ENCODE results near the gene SERPINB6.

Gene SERPINB6

DNA sequence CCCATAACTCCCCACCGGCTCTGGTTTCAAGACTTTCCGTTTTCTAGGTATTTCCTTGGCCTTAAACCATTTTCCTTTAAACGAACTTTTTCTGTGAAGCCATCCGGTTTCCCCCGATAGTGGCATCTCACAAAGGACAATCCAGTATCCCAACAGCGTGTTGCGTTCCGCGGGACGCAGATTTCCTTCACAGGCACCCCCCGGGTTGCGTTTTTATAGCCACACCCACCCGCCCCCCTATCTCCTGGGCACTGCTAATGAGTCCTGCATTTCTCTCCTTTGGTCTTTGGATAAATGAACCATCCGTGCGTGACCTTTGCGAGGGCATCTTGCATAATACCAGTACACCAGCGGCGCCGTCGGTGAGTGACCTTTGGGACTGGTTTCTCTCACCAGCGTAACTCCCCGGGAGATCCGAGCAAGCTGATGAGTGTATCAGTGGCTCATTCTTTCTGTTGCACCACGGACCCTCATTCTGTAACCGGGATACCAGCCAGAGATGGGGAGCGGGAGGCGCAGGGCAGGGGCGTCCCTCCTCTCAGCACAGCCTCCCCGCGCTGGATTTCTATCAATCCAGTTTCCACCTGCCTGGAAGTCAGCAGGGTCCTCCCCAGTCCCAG lies 27.7 kb upstream of the SERPINB6 start:
- peak; percentile 30 for DNase-seq

DNA sequence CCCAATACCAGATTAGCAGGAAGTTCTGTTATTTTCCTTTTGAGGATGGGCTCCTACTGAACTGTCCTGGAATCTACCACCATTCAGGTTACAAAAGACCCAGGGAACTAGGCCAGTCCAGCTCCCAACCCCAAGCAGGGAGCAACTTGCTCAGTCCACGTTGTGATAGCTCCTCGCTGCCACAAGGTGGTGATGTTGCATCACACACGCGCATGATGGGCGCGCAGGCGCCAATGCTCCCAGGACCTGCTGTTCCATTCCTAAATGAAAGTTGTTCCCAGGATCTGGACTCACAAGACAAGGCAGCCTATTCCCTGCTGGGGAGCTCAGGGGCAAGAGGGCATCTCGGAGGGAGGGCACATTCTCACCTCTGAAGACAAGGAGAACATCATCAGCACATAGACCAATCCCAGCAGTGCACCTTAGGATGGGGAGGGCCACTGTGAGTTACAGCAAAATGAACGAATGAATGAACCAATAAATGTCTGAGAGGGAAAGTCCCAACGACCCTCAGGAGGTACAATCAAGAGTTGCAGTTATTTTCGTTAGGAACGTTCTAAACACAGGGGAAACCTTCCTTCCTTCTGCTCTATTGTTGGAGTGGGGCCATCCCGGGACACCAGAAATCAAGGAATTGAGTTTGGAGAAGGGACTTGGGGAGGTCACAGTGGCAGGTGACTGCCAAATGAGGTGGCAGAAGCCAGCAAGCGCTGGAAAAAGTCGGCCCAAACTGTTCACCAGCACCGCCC lies 27.1 kb upstream of the SERPINB6 start:
- DNase-seq, result peak; percentile 73

DNA sequence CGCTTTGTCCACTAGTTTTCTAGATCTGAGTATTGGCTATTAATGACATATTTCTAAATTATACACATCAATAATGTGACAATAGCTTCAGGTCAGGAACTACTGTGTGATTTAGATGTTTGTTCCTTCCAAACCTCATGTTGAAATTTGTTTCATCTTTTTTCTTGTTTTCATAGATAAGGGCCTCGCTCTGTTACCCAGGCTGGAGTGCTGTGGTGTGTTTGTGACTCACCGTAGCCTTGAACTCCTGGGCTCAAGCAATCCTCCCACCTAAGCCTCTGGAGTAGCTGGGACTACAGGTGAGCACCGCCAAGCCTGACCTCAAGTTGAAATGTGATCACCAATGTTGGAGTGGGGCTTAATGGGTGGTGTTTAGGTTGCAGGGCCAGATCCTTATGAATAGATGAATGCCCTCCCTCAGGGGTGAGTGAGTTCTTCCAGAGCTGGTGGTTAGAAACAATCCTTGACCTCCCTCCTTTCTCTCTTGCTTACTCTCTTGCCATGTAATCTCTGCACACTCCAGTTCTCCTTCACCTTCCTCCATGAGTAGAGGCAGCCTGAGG lies 22.5 kb upstream of the SERPINB6 start:
- DNase-seq, result no peak

DNA sequence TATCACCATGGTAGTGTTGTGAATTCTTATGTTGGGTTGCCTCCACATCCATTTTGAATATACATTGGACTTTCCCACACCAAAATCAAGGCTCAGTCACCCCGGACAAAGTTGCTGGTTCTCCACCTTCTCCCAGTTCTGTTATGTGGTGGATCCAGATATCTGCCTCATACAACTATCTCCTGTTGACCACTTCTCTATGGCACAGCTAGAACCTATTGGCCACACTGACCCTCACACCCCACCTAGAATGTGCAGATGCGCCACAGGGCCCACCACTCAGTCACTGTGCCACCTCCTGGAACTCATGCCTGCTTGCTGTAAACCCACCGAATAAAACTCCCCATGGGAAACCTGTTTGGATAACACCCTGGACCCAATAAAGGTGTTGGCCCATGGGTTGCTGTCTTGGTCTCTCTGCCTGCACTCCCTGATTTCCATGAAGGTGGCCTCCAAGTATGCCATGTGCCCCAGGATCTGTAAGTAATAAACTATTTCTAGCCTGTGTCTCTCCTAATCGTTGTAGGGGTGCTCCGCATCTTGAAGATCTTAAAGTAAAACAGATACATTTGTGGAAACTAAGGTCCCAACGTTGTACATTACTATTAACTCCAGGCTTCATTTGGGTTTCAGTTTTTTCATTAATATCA lies 21.1 kb upstream of the SERPINB6 start:
- no peak for DNase-seq

DNA sequence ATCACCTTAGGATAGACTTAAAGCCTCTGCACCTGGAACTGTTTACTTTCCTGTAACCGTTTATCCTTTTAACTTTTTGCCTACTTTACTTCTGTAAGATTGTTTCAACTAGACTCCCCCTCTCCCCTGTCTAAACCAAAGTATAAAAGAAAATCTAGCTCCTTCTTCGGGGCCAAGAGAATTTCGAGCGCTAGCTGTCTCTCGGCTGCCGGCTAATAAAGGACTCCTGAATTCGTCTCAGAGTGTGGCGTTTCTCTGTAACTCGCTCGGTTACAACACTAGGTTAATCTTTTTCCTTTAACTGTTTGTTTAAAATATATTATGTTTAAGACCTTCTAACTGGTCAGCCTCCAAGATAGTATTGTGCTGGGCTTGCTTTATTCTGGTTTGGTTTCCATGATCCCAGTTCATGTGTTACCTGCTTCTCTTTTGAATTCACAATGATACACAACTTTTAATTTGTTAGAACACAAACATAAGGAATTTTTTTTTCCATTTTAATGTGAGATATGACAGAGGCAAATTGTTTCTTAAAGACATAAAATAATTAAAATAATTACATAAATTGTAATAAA lies 19.7 kb upstream of the SERPINB6 start:
- no peak for DNase-seq

DNA sequence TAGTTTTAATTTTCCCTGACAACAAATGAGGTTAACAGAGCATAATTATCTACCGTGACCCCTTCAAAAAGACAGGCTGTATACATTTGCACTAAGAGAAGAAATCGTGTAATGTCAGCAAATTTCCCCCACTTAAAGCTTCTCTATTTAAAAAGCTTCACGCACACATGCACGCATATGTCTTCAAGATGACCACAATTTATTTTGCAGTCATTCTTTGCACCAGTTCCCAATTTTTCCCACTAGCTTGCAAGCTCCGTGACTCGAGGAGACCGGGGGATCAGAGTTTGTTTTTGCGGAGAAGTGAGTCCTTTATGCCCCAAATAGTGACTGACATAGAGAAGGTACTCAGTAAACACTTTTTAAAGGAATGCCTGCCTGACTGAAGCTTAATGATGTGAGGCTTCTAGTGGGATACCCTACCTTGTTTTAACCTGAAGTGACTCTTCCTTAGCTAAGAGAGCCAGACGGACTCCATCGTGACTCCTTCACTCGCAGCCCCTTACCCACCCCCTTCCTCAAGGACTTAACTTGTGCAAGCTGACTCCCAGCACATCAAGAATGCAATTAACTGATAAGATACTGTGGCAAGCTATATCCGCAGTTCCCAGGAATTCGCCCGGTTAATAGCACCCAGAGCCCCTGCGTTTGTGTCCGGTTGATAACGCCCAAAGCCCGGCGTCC lies 19.0 kb upstream of the SERPINB6 start:
- peak; percentile 23 for DNase-seq

DNA sequence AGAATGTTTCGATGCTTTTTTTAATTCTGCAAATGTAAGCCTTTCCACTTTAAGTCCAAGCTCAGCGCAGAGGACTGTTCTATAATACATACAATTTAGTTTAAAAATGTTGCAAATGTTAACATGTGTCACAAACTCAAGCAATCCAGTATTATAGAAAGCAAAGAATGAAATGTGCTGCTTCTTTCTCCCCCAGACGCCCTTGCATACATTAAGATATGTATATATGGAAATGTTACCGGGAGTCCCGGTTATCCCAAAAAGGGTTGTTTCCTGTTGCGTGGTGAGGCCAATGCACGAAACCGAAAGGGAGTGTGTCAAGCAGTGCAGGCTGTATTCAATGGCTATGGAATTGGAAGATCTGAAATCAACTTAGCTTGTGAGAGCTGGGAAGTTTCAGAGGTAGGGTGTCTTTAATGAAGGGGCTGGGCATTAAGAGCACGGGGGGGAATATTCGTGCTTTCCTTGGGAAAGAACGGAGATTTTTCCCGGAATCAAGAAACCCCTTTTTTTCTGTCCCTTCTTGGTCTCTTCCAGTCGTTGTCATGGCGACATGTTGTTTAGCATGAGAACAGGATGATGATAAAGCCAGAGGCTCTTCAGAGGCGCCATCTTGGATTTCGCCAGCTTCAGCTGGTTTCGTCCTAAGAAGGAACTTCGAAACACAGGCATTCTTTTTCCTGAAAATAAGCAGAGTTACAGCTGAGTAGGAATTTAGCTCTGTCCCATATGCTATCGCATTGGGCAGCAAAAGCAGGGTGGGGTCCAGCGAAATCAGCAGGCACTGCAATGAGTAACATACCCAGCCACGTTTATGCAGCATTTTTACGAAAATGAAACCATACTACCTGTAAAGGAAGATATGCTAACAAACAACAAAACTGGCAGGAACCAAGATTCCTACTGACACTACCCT lies 18.2 kb upstream of the SERPINB6 start:
- DNase-seq, result peak; percentile 92

DNA sequence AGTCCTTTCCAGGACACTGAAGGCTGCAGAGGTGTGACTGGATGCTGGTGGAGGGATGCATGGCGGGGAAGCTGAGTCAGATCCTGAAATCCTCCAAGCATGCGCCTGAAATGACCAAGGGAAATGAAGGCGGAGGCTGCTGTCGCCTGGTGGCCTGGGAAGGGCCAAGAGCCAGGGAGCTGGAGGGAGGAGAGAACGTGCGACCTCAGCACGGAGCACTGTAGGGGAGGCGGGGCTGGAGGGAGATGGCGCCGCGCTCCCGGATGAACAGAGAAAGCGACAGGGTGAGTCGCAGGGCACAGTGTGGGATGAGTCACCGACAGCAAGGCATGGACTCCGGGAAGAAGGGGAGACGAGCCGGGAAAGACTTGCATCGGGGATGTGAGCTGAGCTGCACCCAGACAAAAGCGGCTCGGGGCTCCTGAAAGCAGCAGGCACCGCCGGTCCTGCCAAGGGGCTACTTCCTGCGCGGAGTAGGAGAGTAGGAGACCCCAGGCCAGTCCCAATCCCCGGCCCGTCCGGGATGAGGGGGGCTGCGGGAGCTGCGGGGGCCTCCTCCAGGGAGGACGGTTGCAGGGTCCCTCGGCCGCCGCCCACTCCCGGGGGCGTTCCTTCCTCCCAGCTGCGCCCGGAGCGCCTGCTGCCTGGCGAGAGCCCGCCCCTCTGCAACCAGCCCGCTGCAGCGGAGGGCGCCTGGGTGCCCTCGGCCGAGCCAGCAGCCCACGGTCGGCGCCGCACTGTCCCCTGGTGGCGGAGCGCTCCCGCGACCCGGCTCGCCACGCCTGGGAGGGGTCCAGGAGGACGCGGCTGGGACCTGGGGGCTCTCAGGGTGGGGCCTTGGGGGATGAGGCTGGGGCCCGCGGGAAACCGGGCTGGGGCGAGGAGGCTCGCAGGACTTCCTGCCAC lies 17.3 kb upstream of the SERPINB6 start:
- DNase-seq, result peak; percentile 87

DNA sequence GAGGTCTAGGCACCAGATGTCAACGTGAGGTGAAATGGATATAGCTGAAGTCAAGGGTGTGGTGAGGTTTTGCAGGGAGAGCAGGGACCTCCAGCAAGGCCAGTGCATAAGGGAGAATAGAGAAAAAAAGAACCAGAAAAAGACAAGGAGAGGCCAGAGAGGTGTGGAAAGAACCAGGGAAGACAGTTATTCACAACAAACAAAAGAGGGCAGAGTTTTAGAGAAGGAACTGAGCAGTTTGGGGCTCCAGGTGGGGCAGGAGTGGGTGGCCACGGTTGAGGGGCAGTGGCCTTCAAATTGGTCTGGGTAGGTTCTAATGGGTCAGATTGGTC lies 16.7 kb upstream of the SERPINB6 start:
- no peak for DNase-seq

DNA sequence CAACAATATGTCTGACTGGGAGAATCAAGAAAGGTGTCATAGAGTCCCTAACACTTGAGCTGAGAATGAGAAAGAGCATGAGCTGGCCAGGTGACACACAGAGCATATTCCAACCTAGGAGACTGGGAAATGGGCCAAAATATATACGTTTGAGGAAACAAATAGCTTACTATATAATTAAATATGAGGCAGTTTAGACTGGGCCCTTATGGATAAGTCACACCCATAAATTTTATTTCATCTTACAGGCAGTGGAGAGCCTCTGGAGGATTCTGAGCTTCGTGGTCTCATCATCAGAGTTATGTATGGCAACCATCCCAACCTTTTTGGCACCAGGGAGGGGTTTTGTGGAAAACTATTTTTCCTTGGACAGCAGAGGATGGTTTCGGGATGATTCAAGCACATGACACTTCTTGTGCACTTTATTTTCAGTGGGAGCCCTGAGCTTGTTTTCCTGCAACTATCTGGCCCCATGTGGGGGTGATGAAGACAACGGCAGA lies 15.4 kb upstream of the SERPINB6 start:
- DNase-seq, result no peak

DNA sequence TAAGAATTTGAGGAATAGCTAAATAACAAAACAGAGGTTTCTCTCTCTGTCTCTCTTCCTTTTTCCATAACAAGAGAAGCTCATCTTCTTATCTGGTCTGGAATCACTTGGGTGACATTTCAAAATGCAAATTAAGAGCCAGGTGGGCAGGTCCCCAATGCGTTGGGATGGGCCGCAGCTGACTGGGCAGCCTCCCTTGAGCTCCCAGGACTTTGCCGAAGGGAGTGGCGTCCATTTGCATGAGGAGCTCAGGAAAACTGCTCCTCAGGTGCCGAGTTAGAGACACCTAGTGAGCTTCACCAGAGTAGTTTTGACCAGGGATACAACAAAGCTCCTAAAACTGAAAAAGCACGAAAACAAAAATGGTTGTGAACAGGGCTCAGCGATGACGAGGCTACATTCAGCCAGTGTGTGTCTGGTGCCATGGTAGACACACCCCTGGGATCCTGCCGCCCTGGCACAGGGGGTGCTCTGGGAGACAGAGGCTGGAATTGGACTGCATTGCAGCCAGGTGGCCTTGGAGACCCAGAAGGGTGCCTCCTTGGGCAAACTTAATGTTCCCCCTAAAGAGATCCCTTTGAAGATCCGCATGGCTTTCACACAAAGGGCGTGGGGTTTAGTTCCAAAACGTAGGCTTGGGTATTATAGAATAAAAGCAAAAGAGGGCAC lies 13.5 kb upstream of the SERPINB6 start:
- DNase-seq, result no peak

DNA sequence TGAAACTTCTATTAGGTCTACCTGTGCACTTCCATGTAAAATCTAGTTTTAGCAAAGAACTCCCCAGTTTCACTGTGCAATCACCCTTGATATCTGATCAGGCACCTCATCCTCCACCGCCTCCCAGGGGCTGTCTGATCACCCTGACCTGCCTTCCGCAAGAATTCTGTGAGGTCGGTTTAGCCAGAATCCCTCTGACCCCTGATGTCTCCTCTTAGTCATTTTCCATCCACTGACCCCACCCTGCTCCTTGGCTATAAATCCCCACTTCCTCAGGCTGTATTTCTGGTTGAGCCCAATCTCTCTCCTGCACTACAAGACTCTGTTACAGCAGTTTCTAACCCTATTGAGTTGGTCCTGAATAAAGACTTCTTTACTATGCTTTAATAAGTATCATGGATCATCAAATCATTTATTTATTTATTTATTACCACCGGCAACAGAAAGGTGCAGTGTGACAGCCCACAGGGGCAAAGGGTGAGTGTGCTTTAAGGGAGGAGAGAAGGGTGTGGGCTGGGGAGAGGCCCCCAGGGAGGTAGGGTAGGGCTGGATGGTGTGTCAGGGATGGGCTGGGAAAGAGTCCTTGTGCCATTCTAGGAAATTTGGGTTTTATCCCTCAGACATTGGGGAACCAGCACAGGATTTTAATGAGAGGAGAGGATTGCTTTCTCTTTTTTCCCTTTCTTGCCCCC lies 11.2 kb upstream of the SERPINB6 start:
- DNase-seq, result no peak

DNA sequence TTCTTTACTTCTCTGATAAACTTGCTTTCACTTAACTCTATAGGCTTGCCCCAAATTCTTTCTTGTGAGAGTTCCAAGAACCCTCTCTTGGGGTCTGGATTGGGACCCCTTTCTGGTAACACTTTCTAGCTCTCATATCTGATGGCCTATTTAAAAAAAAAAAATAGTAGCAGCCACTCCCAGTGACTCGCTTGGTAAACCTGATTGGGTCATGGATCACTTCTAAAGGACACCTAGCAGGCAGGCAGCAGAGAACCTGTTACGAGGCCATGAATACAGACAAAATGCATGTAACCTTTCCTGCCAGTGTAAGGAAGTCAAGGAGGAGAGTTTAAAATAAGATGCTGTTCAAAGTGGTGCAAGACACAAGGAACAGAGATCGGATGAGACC lies 9.1 kb upstream of the SERPINB6 start:
- no peak for DNase-seq

DNA sequence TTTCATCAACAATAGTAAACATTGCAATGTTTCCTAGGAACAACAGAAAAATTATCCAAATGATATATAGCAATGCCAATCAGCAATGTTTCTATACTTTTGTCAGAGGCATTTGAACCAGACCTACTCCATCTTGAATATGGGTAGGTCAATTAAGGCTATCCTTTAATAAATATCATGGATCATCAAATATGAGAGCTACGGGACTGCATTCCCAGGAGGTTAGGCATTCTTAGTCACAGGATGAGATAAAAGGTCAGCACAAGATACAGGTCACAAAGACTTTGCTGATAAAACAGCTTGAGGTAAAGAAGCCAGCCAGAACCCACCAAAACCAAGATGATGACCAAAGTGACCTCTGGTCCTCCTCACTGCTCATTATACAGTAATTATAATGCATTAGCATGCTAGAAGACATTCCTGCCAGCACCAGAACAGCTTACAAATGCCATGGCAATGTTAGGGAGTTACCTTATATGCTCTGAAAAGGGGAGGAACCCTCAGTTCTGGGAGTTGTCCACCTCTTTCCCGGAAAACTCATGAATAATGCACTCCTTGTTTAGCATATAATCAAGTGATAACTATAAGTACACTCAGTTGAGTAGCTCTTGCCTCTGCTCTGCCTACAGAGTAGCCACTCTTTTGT lies 8.6 kb upstream of the SERPINB6 start:
- no peak for DNase-seq

DNA sequence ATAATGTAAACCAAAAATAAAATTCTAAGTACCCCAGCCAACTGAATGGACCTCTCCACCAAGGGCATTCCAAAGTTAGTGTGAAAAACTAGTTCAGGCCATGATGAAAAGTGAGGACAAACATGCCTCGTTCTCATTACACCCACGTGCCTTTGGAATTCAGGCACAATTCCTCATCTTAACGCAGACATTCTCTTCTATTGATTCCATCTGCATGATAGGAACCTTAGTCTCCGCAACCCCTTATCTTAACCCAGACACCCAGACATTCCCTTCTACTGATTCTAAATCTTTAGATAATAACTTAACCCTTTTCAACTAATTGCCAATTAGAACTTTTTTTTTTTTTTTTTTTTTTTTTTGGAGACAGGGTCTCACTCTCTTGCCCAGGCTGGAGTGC lies 7.6 kb upstream of the SERPINB6 start:
- no peak for DNase-seq

DNA sequence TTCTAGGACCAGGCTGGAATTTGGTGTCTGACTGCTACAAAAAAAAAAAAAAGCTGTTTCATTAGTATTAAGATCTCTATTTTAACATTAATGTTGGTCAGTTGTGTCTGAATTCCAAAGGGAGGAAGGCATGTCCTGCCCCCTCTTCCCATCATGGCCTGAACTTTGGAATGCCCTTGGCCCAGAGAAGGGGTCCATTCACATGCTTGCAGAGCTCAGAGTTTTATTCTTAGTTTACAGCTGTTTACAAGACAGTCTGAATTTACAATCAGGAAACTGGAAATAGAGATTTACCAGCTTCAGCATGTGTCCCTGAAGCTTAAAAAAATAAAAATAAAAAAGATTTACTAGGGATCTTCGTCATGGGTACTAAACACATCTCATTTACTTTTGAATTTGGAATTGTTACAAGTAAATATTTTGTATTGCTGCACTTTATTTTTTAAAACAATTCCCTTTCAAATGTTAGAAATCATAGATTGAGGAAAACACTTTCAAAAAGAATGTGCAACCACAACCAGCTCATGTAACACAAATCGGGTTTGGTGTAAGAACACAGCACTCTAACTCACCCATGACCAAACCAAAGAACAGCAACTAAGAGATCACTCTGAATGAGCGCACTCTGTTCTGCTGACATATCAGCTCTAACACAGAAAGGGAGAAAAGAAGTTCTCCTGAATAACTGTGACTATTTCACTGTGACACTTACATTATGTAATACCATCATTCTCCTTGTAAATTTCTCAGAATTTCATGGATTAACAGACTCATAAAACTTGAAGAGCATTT lies 6.6 kb upstream of the SERPINB6 start:
- DNase-seq, result no peak

DNA sequence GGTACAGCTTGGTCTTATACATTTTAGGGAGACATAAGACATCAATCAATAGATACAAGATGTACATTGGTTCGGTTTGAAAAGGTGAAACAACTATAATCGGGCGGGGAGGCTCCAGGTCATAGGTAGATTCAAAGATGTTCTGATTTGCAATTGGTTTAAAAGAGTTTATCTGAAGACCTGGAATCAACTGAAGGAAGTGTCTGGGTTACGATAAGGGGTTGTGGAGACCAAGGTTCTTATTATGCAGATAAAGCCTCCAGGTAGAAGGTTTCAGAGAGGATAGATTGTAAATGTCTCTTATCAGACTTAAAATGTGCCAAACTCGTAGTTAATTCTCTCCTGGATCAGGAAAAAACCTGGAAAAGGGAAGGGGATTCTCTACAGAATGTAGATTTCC lies 5.9 kb upstream of the SERPINB6 start:
- no peak for DNase-seq

DNA sequence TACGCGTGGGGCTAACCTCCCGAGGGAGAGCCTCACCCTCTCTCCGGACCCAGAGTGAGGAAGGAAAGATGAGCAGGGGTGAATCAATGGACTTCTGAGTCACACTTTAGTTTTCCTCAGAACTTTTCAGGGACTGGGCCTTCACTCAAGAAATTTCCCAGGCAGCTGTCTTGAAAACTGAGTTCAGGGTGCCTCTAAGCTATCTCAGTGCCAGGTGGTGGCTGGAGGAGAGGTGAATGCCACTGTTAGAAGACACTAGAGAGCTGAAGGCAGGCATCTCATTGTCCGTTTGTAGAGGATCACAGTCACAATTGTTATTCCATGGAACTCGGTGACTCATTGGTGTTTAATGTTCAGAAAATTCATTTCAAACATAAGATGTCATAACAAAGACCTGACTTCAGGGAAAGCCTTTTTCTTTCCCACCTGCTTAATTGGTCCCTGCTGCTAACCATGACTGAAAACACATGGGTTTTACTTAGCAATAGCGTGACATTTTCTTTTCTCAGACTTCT lies 5.3 kb upstream of the SERPINB6 start:
- peak; percentile 21 for DNase-seq
